Measurements from ENCODE around the gene P2RX1.
"Not testable (repeated sequence)": the region's sequence is repeated elsewhere in the genome, so short reads cannot be mapped to it uniquely, and the experiment has no call there.

Gene P2RX1

DNA sequence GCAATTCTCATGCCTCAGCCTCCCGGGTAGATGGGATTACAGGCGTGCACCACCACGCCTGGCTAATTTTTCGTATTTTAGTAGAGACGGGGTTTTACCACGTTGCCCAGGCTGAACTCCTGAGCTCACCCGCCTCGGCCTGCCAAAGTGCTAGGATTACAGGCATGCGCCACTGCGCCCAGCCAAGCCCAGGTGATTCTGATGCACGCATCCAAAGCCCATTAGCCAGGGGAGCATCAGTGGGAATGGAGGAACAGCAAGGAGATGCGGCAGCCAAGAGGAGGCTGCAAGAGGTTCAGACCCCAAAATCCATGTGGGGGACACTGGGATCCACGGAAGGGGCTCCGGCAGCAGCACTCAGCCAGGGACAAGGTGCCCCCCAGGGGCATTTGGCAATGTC lies 35.9 kb upstream of the P2RX1 start:
- in situ Hi-C loops (cut with MboI; ENCODE audit: low sequenced_read_pairs), result no loop called here

DNA sequence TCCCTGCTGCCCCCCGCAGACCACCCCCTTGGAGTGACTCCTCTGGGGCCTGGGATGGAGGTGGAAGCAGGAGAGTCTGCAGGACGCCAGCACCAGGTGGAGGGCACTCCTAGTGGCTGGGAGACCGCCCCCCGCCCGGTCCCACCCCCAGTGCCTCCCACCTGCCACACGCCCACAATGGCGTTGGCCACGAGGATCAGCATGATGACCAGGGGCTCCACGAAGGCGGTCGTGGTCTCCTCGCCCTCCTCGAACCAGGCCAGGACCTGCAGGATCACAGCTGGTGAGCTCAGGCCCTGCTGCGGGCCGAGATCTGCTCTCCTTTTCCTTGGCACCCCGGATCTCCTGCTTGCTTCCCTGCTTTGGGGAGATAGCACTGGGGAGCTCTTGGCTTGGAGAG lies 35.2 kb upstream of the P2RX1 start:
- in situ Hi-C loops (cut with MboI; ENCODE audit: low sequenced_read_pairs), result no loop called here

DNA sequence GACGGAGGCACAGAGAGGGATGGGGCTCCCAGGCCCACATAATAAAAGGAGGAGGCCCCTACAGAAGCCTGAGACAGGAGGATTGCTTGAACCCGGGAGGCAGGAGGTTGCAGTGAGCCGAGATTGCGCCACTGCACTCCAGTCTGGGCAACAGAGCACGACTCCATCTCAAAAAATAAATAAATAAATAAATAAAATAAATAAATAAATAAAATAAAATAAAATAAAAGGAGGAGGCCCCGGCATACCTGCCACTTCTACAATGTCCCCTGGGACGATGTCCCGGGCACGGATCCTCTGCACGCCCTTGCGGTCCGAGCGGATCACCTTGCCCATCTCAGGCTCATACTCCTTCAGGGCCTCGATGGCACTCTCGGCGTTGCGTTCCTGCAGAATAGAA lies 34.7 kb upstream of the P2RX1 start:
- in situ Hi-C loops (cut with MboI; ENCODE audit: low sequenced_read_pairs), result no loop called here

DNA sequence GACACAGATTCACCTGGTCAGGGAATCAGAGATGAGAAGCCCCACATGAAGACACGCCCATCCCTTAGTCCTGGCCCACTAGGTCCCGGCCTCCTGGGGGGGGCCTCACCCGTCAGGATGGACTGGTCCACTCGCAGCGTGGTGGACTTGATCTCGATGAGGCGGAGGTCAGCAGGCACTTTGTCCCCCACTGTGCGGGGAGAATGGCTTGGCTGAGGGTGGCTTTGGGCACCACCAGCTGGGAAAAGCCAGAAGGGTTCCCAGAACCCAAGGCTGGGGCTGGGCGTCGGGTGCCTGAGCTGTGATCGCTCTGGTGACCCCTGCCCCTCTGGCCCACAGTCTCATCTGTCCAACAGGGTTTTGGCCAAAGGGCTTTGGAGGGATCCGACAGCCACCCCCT lies 34.3 kb upstream of the P2RX1 start:
- in situ Hi-C loops (cut with MboI; ENCODE audit: low sequenced_read_pairs), result no loop called here

DNA sequence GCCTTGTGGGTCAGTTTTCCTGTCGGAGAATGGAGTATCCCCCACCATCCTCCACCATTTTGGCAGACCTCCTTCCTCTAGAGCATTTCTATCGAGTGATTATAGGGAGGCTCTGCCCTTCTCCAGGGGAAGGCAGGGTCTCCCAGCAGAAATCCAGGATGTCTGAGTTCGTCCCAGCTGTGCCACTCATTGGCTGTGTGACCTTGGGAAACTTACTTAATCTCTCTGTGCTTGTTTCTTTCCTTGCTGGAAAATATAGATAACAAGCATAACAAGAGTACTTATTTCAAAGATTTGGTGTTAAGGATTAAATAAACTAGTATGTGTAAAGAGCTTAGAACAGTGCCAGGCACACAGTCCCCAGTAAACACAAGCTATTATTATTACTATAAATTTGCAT lies 33.2 kb upstream of the P2RX1 start:
- in situ Hi-C loops (cut with MboI; ENCODE audit: low sequenced_read_pairs), result no loop called here

DNA sequence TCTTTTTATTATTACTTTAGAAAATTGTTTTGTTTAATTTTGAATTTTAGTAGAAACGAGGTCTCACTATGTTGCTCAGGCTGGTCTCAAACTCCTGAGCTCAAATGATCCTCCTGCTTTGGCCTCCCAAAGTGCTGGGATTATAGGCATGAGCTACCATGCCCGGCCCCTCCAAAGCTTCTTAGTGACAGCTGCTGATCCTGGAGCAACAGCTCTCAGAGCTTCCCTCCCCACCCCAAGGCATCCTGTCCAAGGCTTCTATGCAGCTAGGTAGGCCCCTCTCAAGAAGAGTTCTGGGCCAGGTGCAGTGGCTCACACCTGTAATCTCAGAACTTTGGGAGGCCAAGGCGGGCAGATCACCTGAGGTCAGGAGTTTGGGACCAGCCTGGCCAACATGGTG lies 32.3 kb upstream of the P2RX1 start:
- in situ Hi-C loops (cut with MboI; ENCODE audit: low sequenced_read_pairs), result not testable (repeated sequence)

DNA sequence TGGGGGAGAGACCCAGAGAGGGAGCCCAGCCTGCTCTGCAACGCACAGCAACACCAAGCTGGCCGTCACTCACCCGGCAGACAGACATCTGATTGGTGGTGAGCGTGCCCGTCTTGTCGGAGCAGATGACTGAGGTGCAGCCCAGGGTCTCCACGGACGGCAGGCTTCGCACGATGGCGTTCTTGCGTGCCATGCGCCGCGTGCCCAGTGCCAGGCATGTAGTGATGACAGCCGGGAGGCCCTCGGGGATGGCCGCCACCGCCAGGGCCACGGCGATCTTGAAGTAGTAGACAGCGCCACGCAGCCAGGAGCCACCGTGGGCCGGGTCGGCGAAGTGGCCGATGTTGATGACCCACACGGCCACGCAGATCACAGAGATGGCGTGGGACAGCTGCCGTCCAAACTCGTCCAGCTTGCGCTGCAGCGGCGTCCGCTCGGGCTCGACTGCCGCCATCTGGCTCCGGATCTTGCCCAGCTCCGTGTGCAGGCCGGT lies 31.1 kb upstream of the P2RX1 start:
- in situ Hi-C loops (cut with MboI; ENCODE audit: low sequenced_read_pairs), result no loop called here

DNA sequence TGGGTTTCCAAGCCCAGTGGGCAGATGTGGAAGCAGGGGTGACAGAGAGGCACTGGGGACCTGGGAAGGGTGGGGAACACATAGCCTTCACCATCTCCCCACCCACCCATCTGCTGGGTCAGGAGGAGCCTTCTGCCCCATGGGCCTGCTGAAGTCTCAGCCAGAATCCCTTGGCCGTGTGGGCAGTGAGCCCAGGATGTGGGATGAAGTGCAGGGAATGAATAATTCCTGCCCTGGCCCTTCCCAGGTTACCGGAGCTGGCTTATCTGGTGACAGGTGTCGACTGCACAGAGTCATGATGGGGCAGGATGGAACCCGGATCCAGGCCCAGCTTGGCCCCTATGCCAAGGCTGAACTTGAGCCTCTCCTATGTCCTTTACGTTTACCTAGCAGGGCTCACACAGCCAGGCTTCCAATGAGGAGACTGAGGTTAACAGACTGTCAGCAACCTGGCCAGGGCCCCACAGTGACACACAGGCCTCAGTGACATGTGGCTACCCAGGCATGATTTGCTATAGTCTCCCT lies 30.5 kb upstream of the P2RX1 start:
- in situ Hi-C loops (cut with MboI; ENCODE audit: low sequenced_read_pairs), result no loop called here

DNA sequence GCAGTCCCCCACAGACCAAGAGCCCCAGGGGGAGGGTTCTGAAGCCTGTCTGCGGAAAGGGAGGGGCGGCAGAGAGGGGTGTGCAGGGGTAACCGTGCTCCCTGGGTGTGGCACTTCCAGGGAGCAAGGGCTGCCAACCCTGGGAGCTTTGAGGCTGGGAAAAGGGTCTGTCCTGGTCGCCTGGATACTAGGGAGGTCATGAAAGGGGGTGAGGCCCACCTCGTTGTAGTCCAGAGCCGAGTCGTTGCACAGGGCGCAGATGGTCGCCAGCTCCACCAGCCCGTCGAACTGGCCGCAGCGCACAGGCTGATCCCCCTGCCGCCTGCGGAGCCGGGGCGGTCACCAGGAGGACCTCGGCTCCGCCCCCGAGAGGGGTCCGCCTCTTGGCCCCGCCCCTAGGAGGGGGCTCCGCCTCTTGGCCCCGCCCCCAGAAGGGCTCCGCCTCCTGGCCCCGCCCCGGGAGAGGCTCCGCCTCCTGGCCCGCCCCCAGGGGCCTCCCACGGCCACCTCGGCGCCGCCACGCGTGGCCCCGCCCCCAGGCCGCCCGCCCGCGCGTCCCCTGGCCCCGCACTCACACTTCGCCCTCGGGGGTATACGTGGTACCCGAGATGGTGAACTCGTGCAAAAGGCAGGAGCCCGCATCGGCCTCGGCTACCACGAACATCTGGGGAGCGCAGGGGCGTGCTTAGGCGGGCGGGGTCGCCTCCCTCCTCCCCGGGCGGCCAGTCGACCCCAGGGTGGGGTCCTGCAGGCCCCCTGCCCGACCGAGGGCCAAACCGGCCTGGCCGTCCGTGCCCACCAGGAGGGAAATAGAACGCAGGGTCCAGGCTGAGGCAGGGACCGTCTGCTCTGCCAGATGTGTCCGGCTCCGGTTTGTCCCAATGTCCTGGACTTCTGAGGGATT lies 28.5 kb upstream of the P2RX1 start:
- in situ Hi-C loops (cut with MboI; ENCODE audit: low sequenced_read_pairs), result no loop called here

DNA sequence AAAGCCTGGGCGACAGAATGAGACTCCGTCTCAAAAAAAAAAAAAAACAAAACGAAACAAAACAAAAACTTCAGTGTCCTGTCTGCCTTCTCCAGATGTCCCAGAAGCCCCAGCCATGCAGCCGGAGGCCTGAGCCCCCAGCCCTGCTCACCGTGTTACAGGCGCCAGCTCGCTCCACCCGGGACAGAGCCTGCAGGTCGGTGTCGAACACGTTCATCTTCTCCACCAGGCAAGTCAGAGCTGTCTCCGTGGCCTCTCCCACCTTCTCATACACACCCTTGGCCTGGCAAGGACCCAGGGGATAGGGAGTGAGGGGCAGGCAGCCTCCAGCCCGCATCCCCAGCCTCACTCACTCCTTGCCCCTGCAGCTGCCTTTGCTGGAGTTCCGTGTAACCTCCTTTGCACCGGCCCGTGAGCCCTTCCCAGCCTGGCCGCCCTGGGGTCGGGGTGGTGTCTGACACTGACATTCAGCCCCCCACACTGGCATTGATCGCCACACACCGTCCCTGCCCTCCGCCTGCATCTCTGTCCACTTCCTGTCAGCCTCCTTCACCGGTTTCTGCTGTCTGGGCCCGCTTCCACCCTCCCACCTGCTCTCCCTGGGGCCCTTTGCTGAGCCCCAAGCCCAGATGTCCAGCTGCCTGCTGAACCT lies 27.1 kb upstream of the P2RX1 start:
- in situ Hi-C loops (cut with MboI; ENCODE audit: low sequenced_read_pairs), result no loop called here

GRCh38 chr17:3940965-3941698 lies 24.9 kb upstream of the P2RX1 start:
- in situ Hi-C loops (cut with MboI; ENCODE audit: low sequenced_read_pairs), result no loop called here

GRCh38 chr17:3937359-3937758 lies 21.1 kb upstream of the P2RX1 start:
- in situ Hi-C loops (cut with MboI; ENCODE audit: low sequenced_read_pairs), result no loop called here

DNA sequence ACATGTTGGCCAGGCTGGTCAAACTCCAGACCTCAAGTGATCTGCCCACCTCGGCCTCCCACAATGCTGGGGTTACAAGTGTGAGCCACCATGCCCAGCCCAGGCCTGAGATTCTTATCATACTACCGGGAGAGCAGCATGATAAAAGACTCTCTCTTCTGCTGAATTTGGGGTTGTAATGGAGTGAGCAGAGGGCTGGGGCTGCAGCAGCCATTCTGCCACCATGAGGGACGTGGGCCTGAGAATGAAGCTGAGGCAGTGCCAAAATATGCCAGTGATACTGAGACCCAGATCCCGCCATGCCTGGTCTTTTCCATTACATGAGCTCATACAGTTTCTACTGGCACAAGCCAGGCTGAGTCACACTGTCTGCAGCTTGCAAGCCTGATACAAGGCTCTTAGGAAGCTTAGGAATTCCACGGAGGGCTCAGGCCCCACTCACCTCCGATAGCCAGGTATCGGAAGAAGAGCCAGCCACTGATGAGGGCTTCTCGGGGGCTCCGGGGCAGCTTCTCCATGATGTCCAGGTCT lies 19.6 kb upstream of the P2RX1 start:
- in situ Hi-C loops (cut with MboI; ENCODE audit: low sequenced_read_pairs), result no loop called here

- in situ Hi-C loops (cut with MboI; ENCODE audit: low sequenced_read_pairs), result no loop called here
Observed at GRCh38 chr17:3935140-3935542, 18.9 kb upstream of the P2RX1 start.

- in situ Hi-C loops (cut with MboI; ENCODE audit: low sequenced_read_pairs), result no loop called here
Observed at GRCh38 chr17:3929764-3930163, 13.5 kb upstream of the P2RX1 start.

- in situ Hi-C loops (cut with MboI; ENCODE audit: low sequenced_read_pairs), result no loop called here
Observed at GRCh38 chr17:3929181-3929580, 12.9 kb upstream of the P2RX1 start.

- in situ Hi-C loops (cut with MboI; ENCODE audit: low sequenced_read_pairs), result no loop called here
Observed at GRCh38 chr17:3928406-3928805, 12.1 kb upstream of the P2RX1 start.

- in situ Hi-C loops (cut with MboI; ENCODE audit: low sequenced_read_pairs), result no loop called here
Observed at GRCh38 chr17:3927628-3928340, 11.5 kb upstream of the P2RX1 start.

DNA sequence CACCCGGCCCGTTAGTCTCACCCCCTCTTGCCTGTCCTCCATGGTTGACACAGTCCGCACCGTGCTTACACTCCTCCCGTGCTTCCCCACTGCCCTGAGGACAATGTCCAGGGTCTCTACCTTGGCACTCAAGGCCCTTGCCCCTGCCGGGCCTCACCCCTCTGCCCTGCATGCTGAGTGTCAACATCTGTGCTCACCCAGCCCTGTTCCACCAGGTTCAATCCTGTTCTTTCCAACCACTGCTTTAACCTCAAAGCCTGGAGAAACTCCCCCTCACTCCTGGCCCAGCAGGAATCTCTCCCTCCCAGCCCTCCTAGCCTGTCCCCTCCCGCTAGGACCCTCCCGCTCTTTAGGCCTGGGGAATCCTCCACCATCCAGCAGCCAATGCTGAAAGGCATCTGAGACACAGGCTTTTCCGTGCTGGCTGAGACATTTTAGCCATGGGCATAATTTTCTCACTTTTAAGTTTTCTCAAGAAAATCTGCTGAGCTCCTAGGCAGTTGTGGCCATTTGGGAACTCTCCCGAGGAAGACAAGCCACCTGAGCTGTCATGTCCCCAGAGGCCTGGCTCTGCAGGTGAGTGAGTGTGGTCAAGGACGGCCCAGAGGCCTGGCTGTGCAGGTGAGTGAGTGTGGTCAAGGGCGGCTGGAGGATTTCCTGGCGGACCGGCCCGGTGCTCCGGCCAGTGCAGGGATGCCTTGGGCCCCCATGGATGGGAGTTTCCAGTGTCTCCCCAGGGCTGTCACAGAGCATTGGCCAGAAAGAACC lies 10.8 kb upstream of the P2RX1 start:
- in situ Hi-C loops (cut with MboI; ENCODE audit: low sequenced_read_pairs), result no loop called here
